Activated CD8-positive, alpha-beta T cell treated with anti-CD3 and anti-CD28 coated beads for 36 hours (primary cell): ENCODE results near the gene SOX9. TPM values are rescaled to one million over a fixed set of nuclear protein-coding genes. Genes with fewer than 3 reads are reported as not detected.

Experiments
- ATAC-seq: fragments of 200-7000 bp; cut with Tn5 transposase; one replicate; pipeline ENCODE4 v1.10.0; 2021; ENCODE audit warnings: mild to moderate bottlenecking, moderate library complexity
- CTCF ChIA-PET: fragments of 350-600 bp; sonication (Branson Sonifier 250); formaldehyde crosslinking; loops from one replicate; lab custom pipeline; 2021; ENCODE audit warnings: antibody characterized with exemption; lab: Charles Lee
- POLR2A ChIA-PET: fragments of 350-600 bp; sonication (Branson Sonifier 250); formaldehyde crosslinking; loops from one replicate; lab custom pipeline; 2021; ENCODE audit warnings: antibody characterized with exemption; lab: Charles Lee
- DNase-seq: peaks from one replicate; pipeline ENCODE4 v3.0.0-alpha.2; 2020
- H3K27ac Mint-ChIP-seq: one replicate; pipeline ENCODE4 v1.8.0; 2021; ENCODE audit warnings: mild to moderate bottlenecking, mixed read lengths
- H3K27me3 Mint-ChIP-seq: one replicate; pipeline ENCODE4 v1.8.0; 2021; ENCODE audit warnings: mixed read lengths
- H3K36me3 Mint-ChIP-seq: one replicate; pipeline ENCODE4 v1.8.0; 2021; ENCODE audit warnings: low read depth, mixed read lengths
- H3K4me1 Mint-ChIP-seq: one replicate; pipeline ENCODE4 v1.8.0; 2021; ENCODE audit warnings: low read depth, mixed read lengths
- H3K4me3 Mint-ChIP-seq: one replicate; pipeline ENCODE4 v1.8.0; 2021; ENCODE audit warnings: mild to moderate bottlenecking, moderate library complexity, mixed read lengths
- H3K9me3 Mint-ChIP-seq: one replicate; pipeline ENCODE4 v1.8.0; 2021; ENCODE audit warnings: mixed read lengths
- CTCF ChIP-seq: fragments of 200-600 bp; IDR thresholded peaks from one replicate; pipeline ENCODE4 v1.8.0; 2022; ENCODE audit warnings: antibody characterized with exemption, mild to moderate bottlenecking
- intact Hi-C: fragments of 100-400 bp; cut with micrococcal nuclease; formaldehyde crosslinking; loops from one replicate; pipeline ENCODE4 v1.10.0; 2022
- total RNA-seq, 2 experiments: library from RNA; stranded (reverse); gene quantifications; one replicate each; pipeline ENCODE4 v1.2.3, GENCODE V29; 2021

The SOX9 gene
- total RNA-seq, 2 experiments from 2014 or later = not detected

GRCh38 chr17:72165192-72165866 is 44.5 kb downstream of the SOX9 start:
- no peak for ATAC-seq
- no peak for DNase-seq
- Mint-ChIP-seq H3K36me3 (no peaks in the 10 kb centered on the region), H3K27ac (no peak overlapping the region), H3K9me3 (peaks cover 2% of the 10 kb centered on the region), H3K4me1 (no peaks in the 10 kb centered on the region), H3K4me3 (no peak overlapping the region), H3K27me3 (no peaks in the 10 kb centered on the region)
- ChIA-PET CTCF (no interaction called here), POLR2A (no interaction called here)
- intact Hi-C loops = no loop called here
- TF ChIP-seq CTCF = no peak

GRCh38 chr17:72165867-72166439 is 45.1 kb downstream of the SOX9 start:
- no peak overlapping the region for H3K4me3 Mint-ChIP-seq
- CTCF ChIA-PET = no interaction called here
- no peak for DNase-seq
- intact Hi-C loops = no loop called here
- H3K27me3 Mint-ChIP-seq = no peaks in the 10 kb centered on the region
- POLR2A ChIA-PET = no interaction called here
- H3K4me1 Mint-ChIP-seq = no peaks in the 10 kb centered on the region
- TF ChIP-seq CTCF = no peak
- peaks cover under 1% of the 10 kb centered on the region for H3K9me3 Mint-ChIP-seq
- H3K27ac Mint-ChIP-seq = no peak overlapping the region
- no peak for ATAC-seq
- no peaks in the 10 kb centered on the region for H3K36me3 Mint-ChIP-seq

- Mint-ChIP-seq H3K4me3 (no peak overlapping the region), H3K9me3 (no peaks in the 10 kb centered on the region), H3K27ac (no peak overlapping the region), H3K4me1 (no peaks in the 10 kb centered on the region), H3K27me3 (no peaks in the 10 kb centered on the region), H3K36me3 (no peaks in the 10 kb centered on the region)
- DNase-seq (no peak), ATAC-seq (no peak)
- ChIA-PET CTCF (no interaction called here), POLR2A (no interaction called here)
- intact Hi-C loops = no loop called here
- TF ChIP-seq CTCF = no peak
Measured at GRCh38 chr17:72167593-72167992, 46.8 kb downstream of the SOX9 start.

- no peak for ATAC-seq
- Mint-ChIP-seq H3K36me3 (no peaks in the 10 kb centered on the region), H3K9me3 (no peaks in the 10 kb centered on the region), H3K4me1 (no peaks in the 10 kb centered on the region), H3K27me3 (no peaks in the 10 kb centered on the region), H3K27ac (no peak overlapping the region), H3K4me3 (no peak overlapping the region)
- intact Hi-C loops = no loop called here
- ChIA-PET POLR2A (no interaction called here), CTCF (no interaction called here)
- no peak for TF ChIP-seq CTCF
- no peak for DNase-seq
Measured at GRCh38 chr17:72169823-72170222, 49.0 kb downstream of the SOX9 start.

GRCh38 chr17:72171703-72172667 is 51.2 kb downstream of the SOX9 start:
- ATAC-seq = no peak
- no peak overlapping the region for H3K4me3 Mint-ChIP-seq
- no peak for TF ChIP-seq CTCF
- intact Hi-C loops = no loop called here
- ChIA-PET POLR2A (no interaction called here), CTCF (no interaction called here)
- H3K27ac Mint-ChIP-seq = no peak overlapping the region
- H3K36me3 Mint-ChIP-seq = no peaks in the 10 kb centered on the region
- DNase-seq = no peak
- H3K9me3 Mint-ChIP-seq = no peaks in the 10 kb centered on the region
- H3K27me3 Mint-ChIP-seq = no peaks in the 10 kb centered on the region
- H3K4me1 Mint-ChIP-seq = no peaks in the 10 kb centered on the region
